Tibial nerve (tissue), 4 donors: ENCODE data around the gene PCSK6. TPM values are rescaled to one million over a fixed set of nuclear protein-coding genes. Genes with fewer than 3 reads are reported as not detected.

Source experiments
- DNase-seq, 2 donors: peaks; one replicate each; pipeline ENCODE4 v3.0.0-alpha.2; 2019; ENCODE audit warnings: low spot score in 2 of 2
- H3K27ac ChIP-seq, 4 donors: fragments of 200-600 bp; sonication (generic) in 3 of 4; one replicate each; pipeline ENCODE4 v1.5.1; 2017 to 2019; ENCODE audit warnings: mild to moderate bottlenecking in 1 of 4
- H3K27me3 ChIP-seq, 2 donors: fragments of 200-600 bp; sonication (generic) in 1 of 2; one replicate each; pipeline versions ENCODE4 v1.5.1 to v1.6.0; 2017 to 2019
- H3K36me3 ChIP-seq, 3 donors: fragments of 200-600 bp; sonication (generic); one replicate each; pipeline ENCODE4 v1.5.1; 2018 to 2019
- H3K4me1 ChIP-seq, 4 donors: fragments of 200-600 bp; sonication (generic) in 3 of 4; one replicate each; pipeline ENCODE4 v1.5.1; 2017 to 2019
- H3K4me3 ChIP-seq, 4 donors: fragments of 200-600 bp; sonication (generic) in 3 of 4; one replicate each; pipeline ENCODE4 v1.5.1; 2017 to 2019; ENCODE audit warnings: mild to moderate bottlenecking in 1 of 4, moderate library complexity in 1 of 4
- H3K9me3 ChIP-seq, 4 donors: fragments of 200-600 bp; sonication (generic) in 3 of 4; one replicate each; pipeline ENCODE4 v1.5.1; 2017 to 2019
- EP300 ChIP-seq, 2 donors: sonication (generic); formaldehyde crosslinking; IDR thresholded peaks; one replicate each; pipeline ENCODE4 v1.6.1; 2017; ENCODE audit warnings: antibody characterized with exemption in 2 of 2, mild to moderate bottlenecking in 1 of 2
- POLR2A ChIP-seq, 2 donors: fragments of 450-650 bp; IDR thresholded peaks; one replicate each; pipeline ENCODE4 v1.6.1; 2017; ENCODE audit warnings: antibody characterized with exemption in 2 of 2, mild to moderate bottlenecking in 2 of 2, moderate library complexity in 2 of 2
- WGBS, 2 donors: methylation state at CpG; one replicate each; pipeline ENCODE4 v1.1.5; 2018; 5-methylcytosine and 5-hydroxymethylcytosine counted together
- total RNA-seq, 4 donors: library from RNA; depleted of rRNA; stranded (reverse); fragments of >200 nt; gene quantifications; one replicate each; pipeline ENCODE4 v1.1.0, GENCODE V29; 2016
- TF ChIP-seq, protein P1 (sequence below), 5 experiments: fragments of 200-600 bp in 3 of 5; fragments of 450-650 bp in 2 of 5; sonication (generic) in 3 of 5; IDR thresholded peaks; one replicate each; pipeline ENCODE4 v1.5.1; 2016 to 2019; ENCODE audit warnings: antibody characterized with exemption in 5 of 5, mild to moderate bottlenecking in 3 of 5, moderate library complexity in 2 of 5

Gene PCSK6
- total RNA-seq, 4 donors from 2014 or later, result 8.5 to 27.0 (median 13.2) TPM

DNA sequence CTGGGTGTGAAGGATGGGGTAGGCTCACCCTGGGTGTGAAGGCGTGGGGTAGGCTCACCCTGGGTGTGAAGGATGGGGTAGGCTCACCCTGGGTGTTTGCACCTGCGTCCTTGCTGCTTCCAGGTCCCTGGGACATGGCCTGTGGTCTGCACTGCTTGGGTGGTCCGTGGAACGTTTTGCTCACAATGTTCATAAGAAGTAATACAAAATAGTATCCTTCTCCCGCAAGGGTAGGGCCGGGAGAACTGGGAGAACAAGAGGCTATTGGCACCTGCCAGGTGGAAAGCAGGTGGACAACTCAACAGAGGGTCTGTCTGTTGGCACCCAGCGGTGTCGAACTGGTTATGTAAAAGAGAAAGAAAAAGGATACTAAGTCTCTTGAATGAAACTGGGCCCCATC is 17.0 kb upstream of the PCSK6 start:
- Histone ChIP-seq H3K27me3 (peaks cover 0 to 16% of the 10 kb centered on the region in 2 donors), H3K4me1 (peaks cover 0 to 6% (median 2%) of the 10 kb centered on the region in 4 donors), H3K4me3 (no peak overlapping the region), H3K9me3 (no peaks in the 10 kb centered on the region), H3K36me3 (no peaks in the 10 kb centered on the region), H3K27ac (no peak overlapping the region)
- TF ChIP-seq POLR2A (IDR thresholded peaks at IDR 0.05) (no peak), EP300 (IDR thresholded peaks at IDR 0.05) (no peak)
- TF ChIP-seq, protein P1, sequence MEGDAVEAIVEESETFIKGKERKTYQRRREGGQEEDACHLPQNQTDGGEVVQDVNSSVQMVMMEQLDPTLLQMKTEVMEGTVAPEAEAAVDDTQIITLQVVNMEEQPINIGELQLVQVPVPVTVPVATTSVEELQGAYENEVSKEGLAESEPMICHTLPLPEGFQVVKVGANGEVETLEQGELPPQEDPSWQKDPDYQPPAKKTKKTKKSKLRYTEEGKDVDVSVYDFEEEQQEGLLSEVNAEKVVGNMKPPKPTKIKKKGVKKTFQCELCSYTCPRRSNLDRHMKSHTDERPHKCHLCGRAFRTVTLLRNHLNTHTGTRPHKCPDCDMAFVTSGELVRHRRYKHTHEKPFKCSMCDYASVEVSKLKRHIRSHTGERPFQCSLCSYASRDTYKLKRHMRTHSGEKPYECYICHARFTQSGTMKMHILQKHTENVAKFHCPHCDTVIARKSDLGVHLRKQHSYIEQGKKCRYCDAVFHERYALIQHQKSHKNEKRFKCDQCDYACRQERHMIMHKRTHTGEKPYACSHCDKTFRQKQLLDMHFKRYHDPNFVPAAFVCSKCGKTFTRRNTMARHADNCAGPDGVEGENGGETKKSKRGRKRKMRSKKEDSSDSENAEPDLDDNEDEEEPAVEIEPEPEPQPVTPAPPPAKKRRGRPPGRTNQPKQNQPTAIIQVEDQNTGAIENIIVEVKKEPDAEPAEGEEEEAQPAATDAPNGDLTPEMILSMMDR (IDR thresholded peaks at IDR 0.05), result no peak
- no peak for DNase-seq
- WGBS, 2 donors, result 78 to 88% methylated on average over 8 of the region's 8 CpGs

DNA sequence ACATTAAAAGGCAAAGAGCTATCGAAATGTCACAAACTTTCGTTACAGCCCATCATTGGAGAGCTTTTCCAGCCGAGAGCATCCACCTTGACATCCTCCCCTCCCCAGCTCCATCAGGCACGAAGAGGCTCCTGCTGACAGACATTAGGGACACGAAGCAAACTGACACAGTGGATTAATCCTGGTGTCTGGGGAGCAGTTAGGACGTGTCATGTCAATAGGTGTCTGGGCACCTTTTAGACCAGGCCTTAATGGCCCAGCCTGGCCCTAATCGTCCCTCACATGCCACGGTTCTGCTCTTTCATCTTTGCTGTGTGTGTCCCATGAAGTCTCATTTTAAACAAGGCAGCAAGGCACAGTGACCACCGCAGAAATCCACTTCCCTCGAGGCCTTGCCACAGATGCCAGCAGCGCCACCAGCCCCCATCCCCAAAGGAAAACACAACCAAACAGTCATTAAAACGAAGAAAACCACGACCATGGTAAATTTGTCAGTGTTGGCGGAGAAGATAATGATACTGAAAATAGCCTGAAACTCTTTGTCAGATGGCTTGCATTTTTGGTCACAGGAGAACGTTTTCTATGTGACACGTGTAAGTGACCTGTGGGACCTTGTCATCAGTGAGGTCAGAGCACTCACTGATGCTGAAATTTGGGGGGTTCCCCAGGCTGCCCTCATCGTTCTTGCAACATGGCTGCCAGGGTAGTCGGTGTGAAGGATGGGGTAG is 16.3 kb upstream of the PCSK6 start:
- H3K27ac ChIP-seq, result no peak overlapping the region
- H3K4me3 ChIP-seq, result no peak overlapping the region
- H3K4me1 ChIP-seq, result peaks cover 0 to 9% (median 2%) of the 10 kb centered on the region in 4 donors
- DNase-seq, result no peak
- H3K9me3 ChIP-seq, result no peaks in the 10 kb centered on the region
- H3K36me3 ChIP-seq, result no peaks in the 10 kb centered on the region
- H3K27me3 ChIP-seq, result peaks cover 0 to 20% of the 10 kb centered on the region in 2 donors
- TF ChIP-seq EP300 (IDR thresholded peaks at IDR 0.05), result no peak
- TF ChIP-seq, protein P1 (IDR thresholded peaks at IDR 0.05), result no peak
- TF ChIP-seq POLR2A (IDR thresholded peaks at IDR 0.05), result no peak
- 74 to 78% methylated on average over 18 of the region's 18 CpGs for WGBS, 2 donors

DNA sequence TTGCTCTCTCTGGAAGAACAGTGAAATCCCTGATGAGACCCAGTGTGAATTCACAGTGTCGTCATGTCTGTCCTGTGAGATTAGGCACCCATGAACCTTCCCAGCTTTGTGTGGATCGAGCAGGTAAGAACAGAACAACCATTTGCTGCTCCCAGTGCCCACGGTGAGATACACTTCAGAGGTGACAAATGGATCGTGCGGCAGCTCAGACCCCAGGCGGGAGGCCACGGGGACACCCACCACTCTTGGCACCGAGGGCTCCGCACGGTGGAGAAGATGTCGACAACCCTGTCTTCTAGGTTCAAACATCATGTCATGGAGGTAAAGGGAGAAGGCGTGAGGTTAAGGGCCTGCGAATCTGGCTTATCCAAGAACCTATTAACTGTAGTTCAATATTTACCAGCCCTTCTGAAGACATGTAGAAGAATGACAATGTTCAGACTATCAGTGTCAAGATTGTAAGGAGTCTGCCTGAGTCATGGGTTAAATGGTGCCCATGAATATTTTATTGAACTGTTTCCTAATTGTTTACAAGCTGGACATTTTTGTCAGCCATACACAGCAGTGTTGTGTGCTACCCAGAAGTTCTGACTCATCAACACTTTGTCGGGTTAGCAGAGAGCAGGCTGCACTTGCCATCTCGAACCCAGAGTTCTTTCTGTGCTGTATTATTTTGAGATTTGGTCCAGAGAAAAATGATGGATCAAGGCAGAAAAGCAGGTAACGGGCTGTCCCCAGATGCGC is 15.5 kb upstream of the PCSK6 start:
- no peak overlapping the region for H3K27ac ChIP-seq
- peaks cover 0 to 9% (median 2%) of the 10 kb centered on the region in 4 donors for H3K4me1 ChIP-seq
- H3K9me3 ChIP-seq, result no peaks in the 10 kb centered on the region
- no peaks in the 10 kb centered on the region for H3K36me3 ChIP-seq
- no peak for TF ChIP-seq POLR2A (IDR thresholded peaks at IDR 0.05)
- TF ChIP-seq, protein P1 (IDR thresholded peaks at IDR 0.05), result no peak
- TF ChIP-seq EP300 (IDR thresholded peaks at IDR 0.05), result no peak
- H3K4me3 ChIP-seq, result no peak overlapping the region
- no peak for DNase-seq
- H3K27me3 ChIP-seq, result peaks cover 0 to 20% of the 10 kb centered on the region in 2 donors
- WGBS, 2 donors, result 86 to 91% methylated on average over 17 of the region's 17 CpGs

DNA sequence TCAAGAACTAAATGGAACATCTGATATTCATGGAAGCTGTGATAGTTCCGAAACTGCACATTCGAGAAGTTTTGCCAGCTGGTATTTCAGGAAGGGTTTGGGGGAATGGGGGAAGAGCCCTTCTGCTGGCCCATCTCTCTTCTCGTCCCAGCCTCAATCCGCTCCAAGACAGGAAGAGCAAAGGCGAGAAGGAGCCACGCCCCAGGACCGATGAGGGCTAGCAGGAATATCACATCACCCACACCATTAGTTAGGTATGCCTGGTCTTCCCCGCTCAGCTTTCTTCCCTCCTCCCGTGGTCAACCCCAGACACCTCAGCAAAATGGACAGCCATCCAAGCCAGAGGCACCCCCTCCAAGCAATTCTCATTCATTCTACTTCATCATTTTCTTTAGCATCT is 14.9 kb upstream of the PCSK6 start:
- Histone ChIP-seq H3K4me3 (no peak overlapping the region), H3K4me1 (peaks cover 0 to 9% (median 2%) of the 10 kb centered on the region in 4 donors), H3K27ac (no peak overlapping the region), H3K27me3 (peaks cover 0 to 20% of the 10 kb centered on the region in 2 donors), H3K9me3 (no peaks in the 10 kb centered on the region), H3K36me3 (no peaks in the 10 kb centered on the region)
- no peak for TF ChIP-seq EP300 (IDR thresholded peaks at IDR 0.05)
- TF ChIP-seq, protein P1 (IDR thresholded peaks at IDR 0.05), result no peak
- no peak for TF ChIP-seq POLR2A (IDR thresholded peaks at IDR 0.05)
- DNase-seq, result no peak
- WGBS, 2 donors, result 79 to 94% methylated on average over 9 of the region's 9 CpGs

DNA sequence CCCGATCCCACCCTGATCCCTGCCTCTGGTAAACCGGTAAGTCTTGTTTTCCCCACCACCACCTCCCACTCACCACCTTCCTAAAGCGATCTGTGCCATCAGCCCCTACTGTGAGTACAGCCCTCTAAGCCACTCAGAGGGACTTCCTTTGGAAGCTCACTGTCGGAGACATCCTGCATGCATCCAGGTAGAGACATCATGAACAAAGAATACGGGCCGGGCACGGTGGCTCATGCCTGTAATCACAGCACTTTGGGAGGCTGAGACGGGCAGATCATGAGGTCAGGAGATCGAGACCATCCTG is 13.7 kb upstream of the PCSK6 start:
- WGBS, 2 donors, result 95 to 97% methylated on average over 9 of the region's 9 CpGs
- DNase-seq, result no peak
- TF ChIP-seq POLR2A (IDR thresholded peaks at IDR 0.05) (no peak), EP300 (IDR thresholded peaks at IDR 0.05) (no peak)
- TF ChIP-seq, protein P1 (IDR thresholded peaks at IDR 0.05), result no peak
- Histone ChIP-seq H3K36me3 (no peaks in the 10 kb centered on the region), H3K4me1 (peaks cover 0 to 9% (median 2%) of the 10 kb centered on the region in 4 donors), H3K27ac (no peak overlapping the region), H3K9me3 (no peaks in the 10 kb centered on the region), H3K27me3 (peaks cover 0 to 23% of the 10 kb centered on the region in 2 donors), H3K4me3 (no peak overlapping the region)
